ENCODE data around the gene ST8SIA4. TPM values are rescaled to one million over a fixed set of nuclear protein-coding genes. Genes with fewer than 3 reads are reported as not detected.

Gene ST8SIA4
- total RNA-seq, 2 donors from 2014 or later, result 2.6 to 6.2 TPM

DNA sequence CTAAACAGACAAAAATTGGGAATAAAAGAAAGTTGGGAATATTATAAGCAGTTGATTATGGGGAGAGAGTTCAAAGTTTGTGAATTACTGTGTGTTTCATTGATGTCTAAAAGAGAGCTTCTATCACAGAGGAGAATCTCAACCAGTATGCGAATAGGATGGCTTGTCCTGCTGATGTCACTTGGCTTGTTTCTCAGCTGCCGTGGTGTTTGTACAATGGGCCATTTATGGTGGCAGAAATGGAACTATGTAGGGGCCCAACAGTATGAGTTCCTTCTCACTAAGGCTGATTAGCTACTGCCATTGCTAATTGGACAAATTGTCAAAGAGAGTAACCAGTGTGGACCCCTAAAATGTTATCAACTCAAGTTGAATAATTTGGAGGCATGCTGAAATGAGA lies 103.9 kb downstream of the ST8SIA4 start:
- TF ChIP-seq, protein P1, sequence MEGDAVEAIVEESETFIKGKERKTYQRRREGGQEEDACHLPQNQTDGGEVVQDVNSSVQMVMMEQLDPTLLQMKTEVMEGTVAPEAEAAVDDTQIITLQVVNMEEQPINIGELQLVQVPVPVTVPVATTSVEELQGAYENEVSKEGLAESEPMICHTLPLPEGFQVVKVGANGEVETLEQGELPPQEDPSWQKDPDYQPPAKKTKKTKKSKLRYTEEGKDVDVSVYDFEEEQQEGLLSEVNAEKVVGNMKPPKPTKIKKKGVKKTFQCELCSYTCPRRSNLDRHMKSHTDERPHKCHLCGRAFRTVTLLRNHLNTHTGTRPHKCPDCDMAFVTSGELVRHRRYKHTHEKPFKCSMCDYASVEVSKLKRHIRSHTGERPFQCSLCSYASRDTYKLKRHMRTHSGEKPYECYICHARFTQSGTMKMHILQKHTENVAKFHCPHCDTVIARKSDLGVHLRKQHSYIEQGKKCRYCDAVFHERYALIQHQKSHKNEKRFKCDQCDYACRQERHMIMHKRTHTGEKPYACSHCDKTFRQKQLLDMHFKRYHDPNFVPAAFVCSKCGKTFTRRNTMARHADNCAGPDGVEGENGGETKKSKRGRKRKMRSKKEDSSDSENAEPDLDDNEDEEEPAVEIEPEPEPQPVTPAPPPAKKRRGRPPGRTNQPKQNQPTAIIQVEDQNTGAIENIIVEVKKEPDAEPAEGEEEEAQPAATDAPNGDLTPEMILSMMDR (IDR thresholded peaks at IDR 0.05), result no peak
- H3K9me3 ChIP-seq, result no peaks in the 10 kb centered on the region
- no peaks in the 10 kb centered on the region for H3K4me1 ChIP-seq
- no peak for DNase-seq
- no peak overlapping the region for H3K9ac ChIP-seq (ENCODE audit: low read depth in 2 of 2, low read length in 2 of 2)
- no peaks in the 10 kb centered on the region for H3K27me3 ChIP-seq
- no peak overlapping the region for H3K4me3 ChIP-seq
- intact Hi-C loops (cut with DNase I), result no loop called here
- no peaks in the 10 kb centered on the region for H3K36me3 ChIP-seq
- H3K27ac ChIP-seq, result no peak overlapping the region

DNA sequence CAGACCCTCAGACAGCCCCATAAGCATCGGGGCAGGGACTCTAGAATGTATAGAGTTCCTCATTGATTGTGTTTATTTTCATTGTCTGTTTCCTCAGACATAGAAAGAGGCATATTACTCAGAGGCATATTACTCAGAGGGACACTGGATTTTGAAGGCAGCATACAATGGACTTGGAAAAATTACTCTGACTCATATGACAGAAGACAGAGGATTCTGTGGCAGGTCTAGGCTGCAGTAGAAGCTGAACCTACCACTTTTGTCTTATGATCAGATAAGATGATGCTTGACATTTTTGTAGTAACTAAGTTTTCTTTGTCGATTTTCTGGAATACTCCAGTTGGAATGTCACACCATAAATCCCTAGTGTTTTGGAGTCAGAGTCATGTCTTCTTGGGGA lies 105.2 kb downstream of the ST8SIA4 start:
- H3K27ac ChIP-seq, result no peak overlapping the region
- intact Hi-C loops (cut with DNase I), result no loop called here
- H3K27me3 ChIP-seq, result no peaks in the 10 kb centered on the region
- H3K4me1 ChIP-seq, result no peaks in the 10 kb centered on the region
- no peaks in the 10 kb centered on the region for H3K9me3 ChIP-seq
- no peak overlapping the region for H3K9ac ChIP-seq (ENCODE audit: low read depth in 2 of 2, low read length in 2 of 2)
- H3K4me3 ChIP-seq, result no peak overlapping the region
- no peaks in the 10 kb centered on the region for H3K36me3 ChIP-seq
- no peak for DNase-seq
- TF ChIP-seq, protein P1 (IDR thresholded peaks at IDR 0.05), result no peak

DNA sequence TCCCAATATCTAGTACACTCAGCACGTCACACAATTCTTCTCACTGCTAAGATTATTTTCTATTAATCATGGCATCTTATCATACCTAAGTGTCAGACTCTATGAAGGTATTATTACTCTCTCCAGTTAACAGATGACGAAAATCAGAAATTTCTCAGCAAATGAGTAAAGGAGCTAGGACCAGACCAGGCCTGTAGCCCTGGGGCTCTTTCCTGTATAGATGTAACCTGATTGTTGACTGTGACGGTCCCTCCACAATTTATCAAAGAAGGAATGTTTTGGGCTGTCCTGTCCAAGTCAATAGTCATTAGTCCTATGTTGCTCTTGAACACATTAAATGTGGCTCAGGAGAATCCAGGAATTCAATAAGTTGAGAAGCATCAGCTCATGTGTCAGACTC lies 106.2 kb downstream of the ST8SIA4 start:
- no peak overlapping the region for H3K9ac ChIP-seq (ENCODE audit: low read depth in 2 of 2, low read length in 2 of 2)
- no peak for DNase-seq
- H3K4me3 ChIP-seq, result no peak overlapping the region
- intact Hi-C loops (cut with DNase I), result no loop called here
- H3K9me3 ChIP-seq, result no peaks in the 10 kb centered on the region
- H3K36me3 ChIP-seq, result no peaks in the 10 kb centered on the region
- H3K27me3 ChIP-seq, result no peaks in the 10 kb centered on the region
- TF ChIP-seq, protein P1 (IDR thresholded peaks at IDR 0.05), result no peak
- H3K4me1 ChIP-seq, result no peaks in the 10 kb centered on the region
- no peak overlapping the region for H3K27ac ChIP-seq

DNA sequence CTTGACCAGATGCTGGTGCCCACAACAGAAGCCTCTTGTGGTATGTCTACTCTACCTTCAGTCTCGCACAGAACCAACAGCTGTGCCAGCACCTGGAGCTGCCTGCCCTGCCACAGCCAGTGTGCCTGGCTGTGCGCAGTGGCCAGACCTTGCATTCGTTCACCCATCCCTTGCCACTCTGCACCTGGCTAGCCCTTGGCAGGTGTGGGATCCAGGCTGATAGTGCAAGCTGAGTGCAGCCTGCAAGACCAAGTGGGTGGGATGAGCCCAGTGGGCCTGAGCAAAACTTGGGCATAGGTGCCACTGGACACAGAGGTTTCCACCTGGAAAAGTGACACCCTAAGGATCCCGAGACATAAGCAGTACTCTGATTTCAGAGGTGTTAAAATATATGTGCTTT lies 108.2 kb downstream of the ST8SIA4 start:
- Histone ChIP-seq H3K36me3 (no peaks in the 10 kb centered on the region), H3K27ac (no peak overlapping the region), H3K27me3 (no peaks in the 10 kb centered on the region), H3K9me3 (no peaks in the 10 kb centered on the region), H3K4me1 (no peaks in the 10 kb centered on the region), H3K9ac (ENCODE audit: low read depth in 2 of 2, low read length in 2 of 2) (no peak overlapping the region), H3K4me3 (no peak overlapping the region)
- no peak for DNase-seq
- intact Hi-C loops (cut with DNase I), result no loop called here
- TF ChIP-seq, protein P1 (IDR thresholded peaks at IDR 0.05), result no peak

DNA sequence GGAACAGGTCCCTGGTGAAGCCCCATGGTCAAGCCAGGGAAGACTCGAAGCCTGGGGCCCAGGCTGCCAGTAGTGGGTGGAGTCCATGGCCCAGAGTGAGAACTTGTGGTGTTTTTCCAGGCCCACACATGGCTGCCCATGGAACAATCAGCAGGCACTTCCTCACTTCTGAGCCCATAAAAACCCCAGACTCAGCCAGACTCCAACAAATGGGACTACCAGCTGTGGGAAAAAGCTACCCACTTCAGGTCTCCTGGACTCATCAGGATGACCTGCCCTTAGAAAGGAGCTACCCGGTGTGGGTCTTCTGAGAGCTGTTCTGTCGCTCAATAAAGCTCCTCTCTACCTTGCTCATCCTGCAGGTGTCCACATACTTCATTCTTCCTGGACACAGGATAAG lies 108.9 kb downstream of the ST8SIA4 start:
- Histone ChIP-seq H3K9me3 (no peaks in the 10 kb centered on the region), H3K4me1 (no peaks in the 10 kb centered on the region), H3K9ac (ENCODE audit: low read depth in 2 of 2, low read length in 2 of 2) (no peak overlapping the region), H3K27me3 (no peaks in the 10 kb centered on the region), H3K4me3 (no peak overlapping the region), H3K27ac (no peak overlapping the region), H3K36me3 (no peaks in the 10 kb centered on the region)
- TF ChIP-seq, protein P1 (IDR thresholded peaks at IDR 0.05), result no peak
- intact Hi-C loops (cut with DNase I), result no loop called here
- DNase-seq, result no peak

DNA sequence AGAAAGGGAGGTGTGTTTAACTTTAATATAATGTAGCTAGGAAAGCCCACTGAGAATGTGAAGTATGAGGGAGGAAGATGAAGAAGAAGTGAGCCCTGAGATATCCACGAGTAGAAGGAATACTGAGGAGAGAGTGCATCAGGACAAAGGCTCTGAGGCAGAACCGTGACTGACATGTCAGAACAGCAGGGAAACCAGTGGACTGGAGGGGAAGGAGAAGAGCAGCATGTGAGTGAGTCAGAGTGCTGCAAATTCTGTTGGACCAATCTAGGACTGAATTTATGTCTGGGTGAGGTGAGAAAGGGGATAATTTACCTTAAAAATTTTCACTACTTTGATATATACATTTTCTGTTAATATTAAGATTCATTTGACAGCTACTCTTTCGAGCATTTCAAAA lies 110.3 kb downstream of the ST8SIA4 start:
- H3K27me3 ChIP-seq, result no peaks in the 10 kb centered on the region
- DNase-seq, result no peak
- no peaks in the 10 kb centered on the region for H3K9me3 ChIP-seq
- H3K9ac ChIP-seq (ENCODE audit: low read depth in 2 of 2, low read length in 2 of 2), result no peak overlapping the region
- TF ChIP-seq, protein P1 (IDR thresholded peaks at IDR 0.05), result no peak
- H3K4me1 ChIP-seq, result no peaks in the 10 kb centered on the region
- no peak overlapping the region for H3K4me3 ChIP-seq
- no peak overlapping the region for H3K27ac ChIP-seq
- intact Hi-C loops (cut with DNase I), result no loop called here
- no peaks in the 10 kb centered on the region for H3K36me3 ChIP-seq
